ENCODE results near the gene HSP90AB1.

- TF ChIP-seq EP300 (IDR thresholded peaks at IDR 0.05; ENCODE audit: low read depth): no peak
- TF ChIP-seq, protein P1, sequence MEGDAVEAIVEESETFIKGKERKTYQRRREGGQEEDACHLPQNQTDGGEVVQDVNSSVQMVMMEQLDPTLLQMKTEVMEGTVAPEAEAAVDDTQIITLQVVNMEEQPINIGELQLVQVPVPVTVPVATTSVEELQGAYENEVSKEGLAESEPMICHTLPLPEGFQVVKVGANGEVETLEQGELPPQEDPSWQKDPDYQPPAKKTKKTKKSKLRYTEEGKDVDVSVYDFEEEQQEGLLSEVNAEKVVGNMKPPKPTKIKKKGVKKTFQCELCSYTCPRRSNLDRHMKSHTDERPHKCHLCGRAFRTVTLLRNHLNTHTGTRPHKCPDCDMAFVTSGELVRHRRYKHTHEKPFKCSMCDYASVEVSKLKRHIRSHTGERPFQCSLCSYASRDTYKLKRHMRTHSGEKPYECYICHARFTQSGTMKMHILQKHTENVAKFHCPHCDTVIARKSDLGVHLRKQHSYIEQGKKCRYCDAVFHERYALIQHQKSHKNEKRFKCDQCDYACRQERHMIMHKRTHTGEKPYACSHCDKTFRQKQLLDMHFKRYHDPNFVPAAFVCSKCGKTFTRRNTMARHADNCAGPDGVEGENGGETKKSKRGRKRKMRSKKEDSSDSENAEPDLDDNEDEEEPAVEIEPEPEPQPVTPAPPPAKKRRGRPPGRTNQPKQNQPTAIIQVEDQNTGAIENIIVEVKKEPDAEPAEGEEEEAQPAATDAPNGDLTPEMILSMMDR (IDR thresholded peaks at IDR 0.05): no peak
- TF ChIP-seq POLR2A (IDR thresholded peaks at IDR 0.05): no peak
- TF ChIP-seq POLR2AphosphoS5 (IDR thresholded peaks at IDR 0.05): no peak
Observed at GRCh38 chr6:44228031-44228430, 18.9 kb upstream of the HSP90AB1 start.
